Heart left ventricle (tissue), 16 donors: ENCODE results near the gene FAM131A. TPM values are rescaled to one million over a fixed set of nuclear protein-coding genes. Genes with fewer than 3 reads are reported as not detected.

ENCODE experiments used
- ATAC-seq, 4 donors: fragments of 200-7000 bp; cut with Tn5 transposase; one replicate each; pipeline ENCODE4 v1.9.1; 2020 to 2022; ENCODE audit warnings: moderate library complexity in 4 of 4, mild to moderate bottlenecking in 3 of 4, moderate number of reproducible peaks in 1 of 4
- DNase-seq, 5 donors: peaks; one replicate each; pipeline ENCODE4 v3.0.0-alpha.2; 2020
- H3K27ac ChIP-seq, 12 donors: fragments of 200-600 bp; sonication (generic) in 4 of 12; one replicate each; pipeline versions ENCODE4 v1.5.0 to v1.8.0; 2016 to 2022; ENCODE audit warnings: mild to moderate bottlenecking in 2 of 12
- H3K27me3 ChIP-seq, 9 donors: fragments of 200-600 bp; sonication (generic) in 2 of 9; one replicate each; pipeline versions ENCODE4 v1.5.1 to v1.8.0; 2016 to 2022; ENCODE audit warnings: mild to moderate bottlenecking in 3 of 9
- H3K36me3 ChIP-seq, 9 donors: fragments of 200-600 bp; sonication (generic) in 2 of 9; one replicate each; pipeline versions ENCODE4 v1.5.0 to v1.8.0; 2018 to 2022; ENCODE audit warnings: mild to moderate bottlenecking in 2 of 9
- H3K4me1 ChIP-seq, 12 donors: fragments of 200-600 bp; sonication (generic) in 4 of 12; one replicate each; pipeline versions ENCODE4 v1.5.0 to v1.8.0; 2016 to 2022; ENCODE audit warnings: mild to moderate bottlenecking in 3 of 12
- H3K4me3 ChIP-seq, 12 donors: fragments of 200-600 bp; sonication (generic) in 4 of 12; one replicate each; pipeline versions ENCODE4 v1.5.0 to v1.8.0; 2017 to 2022; ENCODE audit warnings: mild to moderate bottlenecking in 9 of 12, moderate library complexity in 4 of 12
- H3K9me3 ChIP-seq, 12 donors: fragments of 200-600 bp; sonication (generic) in 4 of 12; one replicate each; pipeline versions ENCODE4 v1.5.0 to v1.8.0; 2016 to 2022; ENCODE audit warnings: mild to moderate bottlenecking in 1 of 12
- POLR2A ChIP-seq, 2 donors: fragments of 450-650 bp; IDR thresholded peaks; one replicate each; pipeline ENCODE4 v1.6.1; 2017; ENCODE audit warnings: antibody characterized with exemption in 2 of 2, mild to moderate bottlenecking in 2 of 2, moderate library complexity in 2 of 2
- WGBS, 4 donors: extraction: QIAGEN DNeasy Blood & Tissue Kit in 2 of 4; methylation state at CpG; one replicate each; pipeline versions ENCODE4 v1.1.5 to v1.1.7; 2013 to 2018; 5-methylcytosine and 5-hydroxymethylcytosine counted together
- intact Hi-C, 10 donors: fragments of 100-400 bp; cut with DNase I; formaldehyde crosslinking; loops; one replicate each; pipeline versions ENCODE4 v1.11.1 to v1.14.2; 2022
- polyA plus RNA-seq, 2 donors: library from polyadenylated mRNA; stranded (reverse); fragments of 200-250 nt; gene quantifications; one replicate each; pipeline ENCODE4 v1.2.3, GENCODE V29; 2013
- total RNA-seq, 9 donors: library from RNA; depleted of rRNA in 2 of 9; stranded (reverse); fragments of >200 nt in 2 of 9; fragmentation: NEBNext Ultra II Directional in 3 of 9; extraction: Animal tissue kit (Norgen Biotek cat#: 25700) in 3 of 9; gene quantifications; one replicate each; pipeline versions ENCODE4 v1.1.0 to v1.2.4, GENCODE V29; 2016 to 2023
- TF ChIP-seq, protein P1 (sequence below), 12 donors: fragments of 200-600 bp; sonication (generic) in 4 of 12; IDR thresholded peaks; one replicate each; pipeline versions ENCODE4 v1.5.0 to v1.8.0; 2018 to 2022; ENCODE audit warnings: antibody characterized with exemption in 12 of 12, mild to moderate bottlenecking in 5 of 12
- donor health status: ischemic (EF 13 %, LVEDD 7.1; RV severe dilation, severe dysfunction).
- donor health status: healthy with polysubstance abuse.
- donor health status: DM: no; HTN: yes; CAD: no.
- donor health status: DM: no; HTN: no; CAD: no.
- donor health status: ischemic (EF 25% LVEDD 6.9; RV normal size, moderate dysfunction).
- donor health status: ischemic (EF 25% LVEDD 5.7; RV mildly dilated, moderate dysfunction).
- donor health status: healthy.
- donor health status: DM: yes; HTN: yes; CAD: no.
- donor health status: ischemic (EF 35%, LVEDD 5.7; RV mildly dilated, moderate dysfunction).
- donor health status: nonischemic (EF 11% LVEDD 7.7; RV severe dilation, severe dysfunction).
- donor health status: DM: yes; HTN: yes; CAD: no.
- donor health status: PGD.
- donor health status: ischemic (EF 29% LVEDD 5.4; RV normal size, mild dysfunction).
- donor health status: nonischemic (EF 23%, LVEDD 6.1; RV moderate dilation, normal function).

The FAM131A gene
- total and polyA plus RNA-seq, 11 donors = 21.9 to 53.2 (median 30.9) TPM

DNA sequence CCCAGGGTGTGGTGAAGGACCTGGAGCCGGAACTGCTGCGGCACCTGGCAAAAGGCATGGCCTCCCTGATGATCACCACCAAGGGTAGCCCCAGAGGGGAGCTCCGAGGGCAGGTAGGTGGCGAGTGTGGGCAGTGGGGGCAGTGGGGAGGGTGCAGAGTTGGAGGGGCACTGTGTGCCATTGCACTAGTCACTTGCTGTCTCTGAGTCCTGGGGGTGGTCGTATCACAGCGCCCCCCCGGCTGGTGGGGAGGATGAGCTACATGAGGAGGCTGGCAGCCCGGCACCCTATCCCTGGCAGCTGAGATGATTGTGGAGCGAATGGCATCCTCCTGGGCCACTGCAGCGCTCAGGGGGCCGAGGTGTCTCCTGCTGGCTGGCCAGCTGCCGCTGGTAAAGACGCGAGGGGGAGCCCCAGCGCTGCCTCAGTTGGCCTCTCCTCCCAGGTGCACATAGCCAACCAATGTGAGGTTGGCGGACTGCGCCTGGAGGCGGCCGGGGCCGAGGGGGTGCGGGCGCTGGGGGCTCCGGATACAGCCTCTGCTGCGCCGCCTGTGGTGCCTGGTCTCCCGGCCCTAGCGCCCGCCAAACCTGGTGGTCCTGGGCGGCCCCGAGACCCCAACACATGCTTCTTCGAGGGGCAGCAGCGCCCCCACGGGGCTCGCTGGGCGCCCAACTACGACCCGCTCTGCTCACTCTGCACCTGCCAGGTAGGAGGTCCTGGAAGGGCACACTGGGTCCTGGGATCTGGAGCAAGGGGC, 48.8 kb downstream of the FAM131A start:
- ATAC-seq = no peak
- H3K9me3 ChIP-seq = no peaks in the 10 kb centered on the region
- intact Hi-C loops = no loop called here

DNA sequence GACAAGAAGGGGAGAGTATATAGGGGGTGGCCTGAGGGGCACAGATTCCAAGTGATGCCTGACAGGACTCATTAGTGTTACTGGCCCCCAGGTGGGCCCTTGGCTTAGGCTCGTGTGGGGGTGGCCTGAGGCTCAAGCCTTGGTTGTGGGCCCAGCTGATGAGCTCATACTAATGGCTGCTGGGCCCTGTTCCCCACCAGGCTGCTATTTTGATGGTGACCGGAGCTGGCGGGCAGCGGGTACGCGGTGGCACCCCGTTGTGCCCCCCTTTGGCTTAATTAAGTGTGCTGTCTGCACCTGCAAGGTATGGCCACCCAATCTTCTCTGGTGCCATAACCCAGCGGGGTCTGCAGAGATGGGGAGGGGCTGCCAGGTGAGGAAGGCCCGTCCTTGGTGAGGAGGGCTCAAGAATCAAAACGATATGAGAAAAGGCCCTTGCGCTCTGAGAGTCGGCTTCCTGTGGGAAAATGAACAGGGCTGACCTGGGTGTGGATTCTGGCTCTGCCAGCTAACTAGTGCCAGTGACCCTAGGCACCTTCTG, 49.8 kb downstream of the FAM131A start:
- 84 to 96% (median 93%) methylated on average over 5 to 12 of the region's 12 CpGs for WGBS, 4 donors
- no peak for ATAC-seq

More for the DNA sequence above, 48.8 kb downstream of the FAM131A start:
- 55 to 76% (median 58%) methylated on average over 9 to 37 of the region's 37 CpGs for WGBS, 4 donors
- H3K27ac ChIP-seq = no peak overlapping the region
- no peak for DNase-seq
- H3K4me1 ChIP-seq = peaks cover 0 to 10% (median 6%) of the 10 kb centered on the region in 12 donors
- no peak overlapping the region for H3K4me3 ChIP-seq
- peaks cover 0 to 28% (median 0%) of the 10 kb centered on the region in 9 donors for H3K36me3 ChIP-seq
- peaks cover 0 to 27% (median 9%) of the 10 kb centered on the region in 9 donors for H3K27me3 ChIP-seq
- TF ChIP-seq, protein P1, sequence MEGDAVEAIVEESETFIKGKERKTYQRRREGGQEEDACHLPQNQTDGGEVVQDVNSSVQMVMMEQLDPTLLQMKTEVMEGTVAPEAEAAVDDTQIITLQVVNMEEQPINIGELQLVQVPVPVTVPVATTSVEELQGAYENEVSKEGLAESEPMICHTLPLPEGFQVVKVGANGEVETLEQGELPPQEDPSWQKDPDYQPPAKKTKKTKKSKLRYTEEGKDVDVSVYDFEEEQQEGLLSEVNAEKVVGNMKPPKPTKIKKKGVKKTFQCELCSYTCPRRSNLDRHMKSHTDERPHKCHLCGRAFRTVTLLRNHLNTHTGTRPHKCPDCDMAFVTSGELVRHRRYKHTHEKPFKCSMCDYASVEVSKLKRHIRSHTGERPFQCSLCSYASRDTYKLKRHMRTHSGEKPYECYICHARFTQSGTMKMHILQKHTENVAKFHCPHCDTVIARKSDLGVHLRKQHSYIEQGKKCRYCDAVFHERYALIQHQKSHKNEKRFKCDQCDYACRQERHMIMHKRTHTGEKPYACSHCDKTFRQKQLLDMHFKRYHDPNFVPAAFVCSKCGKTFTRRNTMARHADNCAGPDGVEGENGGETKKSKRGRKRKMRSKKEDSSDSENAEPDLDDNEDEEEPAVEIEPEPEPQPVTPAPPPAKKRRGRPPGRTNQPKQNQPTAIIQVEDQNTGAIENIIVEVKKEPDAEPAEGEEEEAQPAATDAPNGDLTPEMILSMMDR (IDR thresholded peaks at IDR 0.05) = no peak
- TF ChIP-seq POLR2A (IDR thresholded peaks at IDR 0.05) = no peak

DNA sequence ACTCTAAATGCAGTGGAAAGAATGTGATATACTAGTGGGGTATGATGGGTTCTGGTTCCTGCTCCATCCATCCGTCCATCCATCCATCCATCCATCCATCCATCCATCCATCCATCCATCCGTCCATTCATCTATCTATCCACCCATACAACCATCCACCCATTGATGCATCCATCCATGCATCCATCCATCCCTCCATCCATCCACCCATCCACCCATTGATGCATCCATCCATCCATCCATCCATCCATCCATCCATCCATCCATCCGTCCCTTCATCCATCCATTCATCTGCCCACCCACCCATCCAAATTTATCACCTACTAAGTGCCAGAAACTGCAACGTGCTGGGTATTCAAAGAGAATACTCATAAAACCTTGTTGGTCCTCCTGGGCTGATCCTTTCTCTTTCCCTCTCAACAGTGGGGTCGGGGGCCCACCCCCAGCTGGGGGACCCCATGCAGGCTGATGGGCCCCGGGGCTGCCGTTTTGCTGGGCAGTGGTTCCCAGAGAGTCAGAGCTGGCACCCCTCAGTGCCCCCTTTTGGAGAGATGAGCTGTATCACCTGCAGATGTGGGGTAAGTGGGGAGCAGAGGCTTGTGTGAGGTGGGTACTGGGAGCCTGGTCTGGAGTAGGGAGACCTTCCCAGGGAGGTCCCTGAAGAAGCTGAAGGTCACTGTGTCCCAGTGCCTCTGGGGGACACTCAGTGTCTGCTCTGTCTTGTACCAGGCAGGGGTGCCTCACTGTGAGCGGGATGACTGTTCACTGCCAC, 51.0 kb downstream of the FAM131A start:
- Histone ChIP-seq H3K27me3 (peaks cover 0 to 12% (median 0%) of the 10 kb centered on the region in 9 donors), H3K27ac (no peak overlapping the region), H3K4me1 (no peaks in the 10 kb centered on the region), H3K9me3 (no peaks in the 10 kb centered on the region), H3K4me3 (no peak overlapping the region), H3K36me3 (peaks cover 0 to 23% (median 0%) of the 10 kb centered on the region in 9 donors)
- TF ChIP-seq POLR2A (IDR thresholded peaks at IDR 0.05) = no peak
- TF ChIP-seq, protein P1 (IDR thresholded peaks at IDR 0.05) = no peak
- 80 to 83% (median 82%) methylated on average over 7 to 8 of the region's 8 CpGs for WGBS, 4 donors
- intact Hi-C loops = no loop called here
- DNase-seq (no peak), ATAC-seq (no peak)

More for the DNA sequence above, 49.8 kb downstream of the FAM131A start:
- Histone ChIP-seq H3K4me1 (no peaks in the 10 kb centered on the region), H3K27me3 (peaks cover 0 to 17% (median 1%) of the 10 kb centered on the region in 9 donors), H3K27ac (no peak overlapping the region), H3K9me3 (no peaks in the 10 kb centered on the region), H3K36me3 (peaks cover 0 to 28% (median 0%) of the 10 kb centered on the region in 9 donors), H3K4me3 (no peak overlapping the region)
- intact Hi-C loops = no loop called here
- no peak for TF ChIP-seq POLR2A (IDR thresholded peaks at IDR 0.05)
- TF ChIP-seq, protein P1 (IDR thresholded peaks at IDR 0.05) = no peak
- no peak for DNase-seq

DNA sequence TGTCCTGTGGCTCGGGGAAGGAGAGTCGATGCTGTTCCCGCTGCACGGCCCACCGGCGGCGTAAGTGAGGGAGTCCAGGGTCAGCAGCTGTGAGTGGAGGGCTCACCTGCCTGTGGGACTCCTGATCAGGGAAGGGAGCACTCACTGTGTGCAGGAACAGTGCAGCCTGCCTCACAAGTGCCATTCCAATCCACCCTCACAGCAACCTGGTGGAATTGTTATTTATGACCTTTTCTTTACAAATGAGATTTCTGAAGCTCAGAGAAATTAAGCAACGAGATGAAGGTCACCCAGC, 51.5 kb downstream of the FAM131A start:
- peaks cover 0 to 9% (median 0%) of the 10 kb centered on the region in 9 donors for H3K27me3 ChIP-seq
- H3K4me3 ChIP-seq = no peak overlapping the region
- ATAC-seq (no peak), DNase-seq (no peak)
- H3K9me3 ChIP-seq = no peaks in the 10 kb centered on the region
- no peak overlapping the region for H3K27ac ChIP-seq
- intact Hi-C loops = no loop called here
- H3K4me1 ChIP-seq = no peaks in the 10 kb centered on the region
- peaks cover 0 to 23% (median 0%) of the 10 kb centered on the region in 9 donors for H3K36me3 ChIP-seq
- TF ChIP-seq POLR2A (IDR thresholded peaks at IDR 0.05) = no peak
- TF ChIP-seq, protein P1 (IDR thresholded peaks at IDR 0.05) = no peak
- WGBS, 4 donors = 81 to 93% (median 84%) methylated on average over 3 to 8 of the region's 8 CpGs
